ENCODE measurements around the gene LCN1.
"Not testable (repeated sequence)": the region's sequence is repeated elsewhere in the genome, so short reads cannot be mapped to it uniquely, and the experiment has no call there.

The LCN1 gene

DNA sequence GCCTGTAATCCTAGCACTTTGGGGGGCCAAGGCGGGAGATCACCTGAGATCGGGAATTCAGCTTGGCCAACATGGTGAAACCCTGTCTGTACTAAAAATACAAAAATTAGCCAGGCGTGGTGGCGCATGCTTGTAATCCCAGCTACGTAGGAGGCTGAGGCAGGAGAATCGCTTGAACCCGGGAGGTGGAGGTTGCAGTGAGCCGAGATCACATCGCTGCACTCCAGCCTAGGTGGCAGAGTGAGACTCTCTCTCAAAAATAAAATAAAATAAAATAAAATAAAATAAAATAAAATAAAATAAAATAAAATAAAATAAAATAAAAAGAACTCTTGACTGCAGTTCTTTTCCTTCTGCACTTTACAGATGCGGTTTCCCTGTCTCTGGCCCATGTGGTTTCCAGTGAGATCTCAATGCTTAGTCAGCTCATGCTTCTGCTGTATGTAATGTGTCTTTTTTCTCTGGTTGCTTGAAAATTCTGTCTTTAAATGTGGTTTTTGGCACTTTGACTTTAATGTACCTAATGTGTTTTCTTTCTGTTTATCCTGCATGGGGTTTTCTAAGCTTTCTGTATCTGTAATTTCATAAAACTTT lies 7.7 kb downstream of the LCN1 start:
- H3K4me3 ChIP-seq (ENCODE audit: low read depth, low read length); H3K79me2 ChIP-seq (ENCODE audit: control insufficient read depth, insufficient read depth, low read length, unreplicated experiment); H3K27ac ChIP-seq (ENCODE audit: low read depth, low read length); H2AFZ ChIP-seq (ENCODE audit: low read length, unreplicated experiment); H3K4me1 ChIP-seq (ENCODE audit: control insufficient read depth, insufficient read depth, low read length, unreplicated experiment); H3K36me3 ChIP-seq (ENCODE audit: insufficient read depth, low read length): not testable (repeated sequence)
- peaks cover 32% of the 10 kb centered on the region for H3K27me3 ChIP-seq (ENCODE audit: insufficient read depth, low read length)

DNA sequence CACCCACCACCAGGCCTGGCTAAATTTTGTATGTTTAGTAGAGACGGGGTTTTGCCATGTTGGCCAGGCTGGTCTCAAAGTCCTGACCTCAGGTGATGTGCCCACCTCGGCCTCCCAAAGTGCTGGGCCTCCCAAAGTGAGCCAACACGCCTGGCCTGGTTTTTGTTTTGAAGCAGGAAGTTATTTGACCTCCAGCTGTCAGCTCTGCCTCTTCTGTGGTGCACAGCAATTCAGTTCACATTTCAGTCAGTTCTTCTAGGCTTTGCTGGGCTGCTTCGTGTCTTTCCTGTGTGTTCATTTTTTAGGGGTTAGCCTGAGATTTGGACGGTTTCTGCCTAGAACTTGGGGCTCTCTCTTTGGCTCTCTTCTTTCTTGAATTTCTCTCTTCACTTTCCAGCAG lies 8.9 kb downstream of the LCN1 start:
- Histone ChIP-seq H3K36me3 (ENCODE audit: insufficient read depth, low read length) (no peaks in the 10 kb centered on the region), H3K27me3 (ENCODE audit: insufficient read depth, low read length) (peaks cover 41% of the 10 kb centered on the region), H3K79me2 (ENCODE audit: control insufficient read depth, insufficient read depth, low read length, unreplicated experiment) (no peaks in the 10 kb centered on the region), H2AFZ (ENCODE audit: low read length, unreplicated experiment) (no peak overlapping the region), H3K4me3 (ENCODE audit: low read depth, low read length) (no peak overlapping the region), H3K4me1 (ENCODE audit: control insufficient read depth, insufficient read depth, low read length, unreplicated experiment) (no peaks in the 10 kb centered on the region), H3K27ac (ENCODE audit: low read depth, low read length) (no peak overlapping the region)

DNA sequence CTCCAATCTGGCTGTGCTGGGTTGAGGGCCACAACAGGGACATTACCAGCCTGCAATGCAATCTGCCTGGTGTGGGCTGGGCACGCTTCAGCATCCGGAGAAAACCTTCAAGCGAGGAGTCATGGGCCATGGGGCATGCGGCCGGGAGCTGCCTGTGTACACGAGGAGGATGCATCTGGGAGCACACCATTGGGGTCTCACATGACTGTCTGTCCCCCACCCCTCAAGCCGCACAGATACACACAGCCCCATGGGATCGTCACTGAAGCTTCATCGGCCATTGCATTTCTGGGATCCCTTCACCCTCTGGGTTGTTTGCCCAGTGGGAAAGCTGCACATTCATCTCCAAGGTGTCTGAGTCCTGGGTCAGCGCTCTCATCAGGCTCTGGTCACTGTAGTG lies 9.9 kb downstream of the LCN1 start:
- H3K27ac ChIP-seq (ENCODE audit: low read depth, low read length): no peak overlapping the region
- H3K36me3 ChIP-seq (ENCODE audit: insufficient read depth, low read length): no peaks in the 10 kb centered on the region
- H3K79me2 ChIP-seq (ENCODE audit: control insufficient read depth, insufficient read depth, low read length, unreplicated experiment): no peaks in the 10 kb centered on the region
- no peak overlapping the region for H2AFZ ChIP-seq (ENCODE audit: low read length, unreplicated experiment)
- H3K4me1 ChIP-seq (ENCODE audit: control insufficient read depth, insufficient read depth, low read length, unreplicated experiment): no peaks in the 10 kb centered on the region
- H3K4me3 ChIP-seq (ENCODE audit: low read depth, low read length): no peak overlapping the region
- peaks cover 41% of the 10 kb centered on the region for H3K27me3 ChIP-seq (ENCODE audit: insufficient read depth, low read length)

DNA sequence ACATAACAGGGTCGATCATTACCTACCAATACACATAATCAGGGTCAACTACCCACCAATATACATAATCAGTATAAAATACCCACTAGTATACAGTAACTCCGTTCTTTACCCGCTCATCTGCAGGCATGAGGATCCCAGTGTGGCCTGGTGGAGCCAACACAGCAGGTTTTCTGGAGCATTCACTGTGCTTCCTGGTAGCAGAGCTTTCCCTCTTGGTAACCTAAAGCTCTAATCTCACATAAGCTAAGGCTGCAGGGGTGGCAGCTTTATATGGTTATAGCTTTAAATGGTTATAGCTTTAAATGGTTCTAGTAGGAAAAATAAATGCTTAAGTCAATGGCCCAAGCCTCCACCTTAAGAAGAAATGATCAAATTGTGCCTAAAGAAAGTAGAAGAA lies 11.9 kb downstream of the LCN1 start:
- H3K36me3 ChIP-seq (ENCODE audit: insufficient read depth, low read length): no peaks in the 10 kb centered on the region
- H2AFZ ChIP-seq (ENCODE audit: low read length, unreplicated experiment): no peak overlapping the region
- no peak overlapping the region for H3K4me3 ChIP-seq (ENCODE audit: low read depth, low read length)
- peaks cover 59% of the 10 kb centered on the region for H3K27me3 ChIP-seq (ENCODE audit: insufficient read depth, low read length)
- H3K27ac ChIP-seq (ENCODE audit: low read depth, low read length): no peak overlapping the region
- H3K4me1 ChIP-seq (ENCODE audit: control insufficient read depth, insufficient read depth, low read length, unreplicated experiment): peaks cover 3% of the 10 kb centered on the region
- no peaks in the 10 kb centered on the region for H3K79me2 ChIP-seq (ENCODE audit: control insufficient read depth, insufficient read depth, low read length, unreplicated experiment)

DNA sequence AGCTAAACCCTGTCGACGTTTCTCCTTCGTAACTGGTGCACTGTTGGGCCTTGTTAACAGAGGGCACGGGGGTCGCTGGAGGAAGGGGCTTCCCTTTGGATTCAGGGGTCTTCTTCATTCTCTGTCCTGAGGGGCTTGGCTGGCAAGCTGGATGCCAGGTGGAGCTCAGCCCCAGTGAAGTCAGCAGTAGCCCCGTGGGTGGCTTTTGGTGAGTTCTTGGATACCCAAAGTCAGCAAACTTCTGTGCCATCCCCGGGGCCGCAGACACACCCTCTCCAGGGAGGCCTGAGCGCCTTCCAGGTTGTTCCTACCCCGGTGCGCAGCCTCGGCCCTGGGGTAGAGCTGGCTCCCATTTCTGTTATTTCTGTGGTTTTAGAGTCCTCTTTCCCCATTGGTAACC lies 12.4 kb downstream of the LCN1 start:
- peaks cover 64% of the 10 kb centered on the region for H3K27me3 ChIP-seq (ENCODE audit: insufficient read depth, low read length)
- H3K36me3 ChIP-seq (ENCODE audit: insufficient read depth, low read length): no peaks in the 10 kb centered on the region
- H3K4me1 ChIP-seq (ENCODE audit: control insufficient read depth, insufficient read depth, low read length, unreplicated experiment): peaks cover 3% of the 10 kb centered on the region
- no peak overlapping the region for H3K4me3 ChIP-seq (ENCODE audit: low read depth, low read length)
- H3K79me2 ChIP-seq (ENCODE audit: control insufficient read depth, insufficient read depth, low read length, unreplicated experiment): no peaks in the 10 kb centered on the region
- no peak overlapping the region for H2AFZ ChIP-seq (ENCODE audit: low read length, unreplicated experiment)
- H3K27ac ChIP-seq (ENCODE audit: low read depth, low read length): no peak overlapping the region

DNA sequence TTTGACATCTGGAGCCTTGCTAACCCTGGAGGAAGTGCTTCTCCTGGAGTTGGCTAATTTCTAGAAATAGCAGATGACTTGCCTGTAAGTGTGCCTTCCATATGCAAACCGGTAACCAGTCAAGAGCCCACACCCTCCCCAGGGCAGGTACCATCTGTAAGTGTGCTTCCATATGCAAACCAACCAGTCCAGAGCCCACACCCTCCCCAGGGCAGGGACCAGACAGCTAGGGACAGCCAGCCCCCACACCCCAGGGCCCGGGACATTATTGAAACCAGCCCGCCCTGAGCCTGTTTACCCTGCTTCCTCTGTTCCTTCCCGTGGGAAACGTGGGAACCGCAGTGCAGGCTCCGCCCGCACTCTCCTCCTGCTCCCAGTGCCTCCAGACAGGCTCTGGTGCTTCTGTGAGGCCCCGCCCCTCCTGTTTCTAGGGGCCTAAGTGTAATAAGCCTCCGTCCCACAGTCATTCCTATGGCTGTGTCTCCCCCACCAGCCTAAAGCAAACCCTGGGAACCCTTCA lies 13.0 kb downstream of the LCN1 start:
- not testable (repeated sequence) for H3K79me2 ChIP-seq (ENCODE audit: control insufficient read depth, insufficient read depth, low read length, unreplicated experiment); H3K4me1 ChIP-seq (ENCODE audit: control insufficient read depth, insufficient read depth, low read length, unreplicated experiment); H2AFZ ChIP-seq (ENCODE audit: low read length, unreplicated experiment); H3K4me3 ChIP-seq (ENCODE audit: low read depth, low read length); H3K27ac ChIP-seq (ENCODE audit: low read depth, low read length); H3K36me3 ChIP-seq (ENCODE audit: insufficient read depth, low read length)
- H3K27me3 ChIP-seq (ENCODE audit: insufficient read depth, low read length): peaks cover 68% of the 10 kb centered on the region

DNA sequence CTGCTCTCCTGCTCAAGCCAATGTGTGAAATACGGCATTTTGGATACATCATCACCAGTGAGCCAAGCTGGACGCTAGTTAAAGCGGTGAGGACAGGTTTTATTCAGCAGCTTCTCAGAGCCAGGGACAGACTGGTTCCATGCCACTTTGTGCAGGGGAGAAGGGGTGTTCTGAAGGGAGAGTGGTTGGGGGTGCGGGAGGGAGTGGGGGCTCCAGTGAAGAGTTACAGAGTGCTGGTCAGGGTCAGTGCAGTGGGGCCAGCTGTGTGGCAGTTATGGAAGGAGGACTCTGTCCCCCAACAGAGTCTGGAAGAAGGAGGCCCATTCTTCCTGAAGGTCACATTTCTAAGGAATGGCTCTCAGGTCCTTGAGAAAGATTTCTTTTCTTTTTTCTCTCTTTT lies 13.6 kb downstream of the LCN1 start:
- H3K4me1 ChIP-seq (ENCODE audit: control insufficient read depth, insufficient read depth, low read length, unreplicated experiment); H3K79me2 ChIP-seq (ENCODE audit: control insufficient read depth, insufficient read depth, low read length, unreplicated experiment); H3K27ac ChIP-seq (ENCODE audit: low read depth, low read length); H2AFZ ChIP-seq (ENCODE audit: low read length, unreplicated experiment); H3K36me3 ChIP-seq (ENCODE audit: insufficient read depth, low read length); H3K4me3 ChIP-seq (ENCODE audit: low read depth, low read length): not testable (repeated sequence)
- H3K27me3 ChIP-seq (ENCODE audit: insufficient read depth, low read length): peaks cover 70% of the 10 kb centered on the region

DNA sequence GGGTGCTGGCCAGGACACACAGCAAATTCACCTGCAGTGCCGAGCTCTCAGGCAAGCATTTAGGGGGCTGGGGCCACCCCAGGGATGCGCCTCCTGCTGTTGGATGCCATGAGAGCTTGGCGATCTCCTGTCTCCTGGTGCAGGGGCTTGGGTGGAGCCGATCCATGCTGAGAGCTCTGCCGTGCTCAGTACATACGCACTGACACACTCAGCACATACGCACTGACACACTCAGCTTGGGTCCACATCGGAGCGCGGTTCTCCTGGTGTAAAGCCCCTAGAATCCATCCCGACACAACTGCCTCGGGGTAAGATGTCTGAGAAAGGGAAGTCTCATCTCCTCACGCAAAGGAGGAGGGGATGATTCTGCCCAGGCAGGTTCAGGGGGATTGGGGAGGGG lies 14.4 kb downstream of the LCN1 start:
- not testable (repeated sequence) for H3K36me3 ChIP-seq (ENCODE audit: insufficient read depth, low read length); H3K4me3 ChIP-seq (ENCODE audit: low read depth, low read length); H2AFZ ChIP-seq (ENCODE audit: low read length, unreplicated experiment); H3K79me2 ChIP-seq (ENCODE audit: control insufficient read depth, insufficient read depth, low read length, unreplicated experiment); H3K27ac ChIP-seq (ENCODE audit: low read depth, low read length); H3K4me1 ChIP-seq (ENCODE audit: control insufficient read depth, insufficient read depth, low read length, unreplicated experiment)
- H3K27me3 ChIP-seq (ENCODE audit: insufficient read depth, low read length): peaks cover 72% of the 10 kb centered on the region

DNA sequence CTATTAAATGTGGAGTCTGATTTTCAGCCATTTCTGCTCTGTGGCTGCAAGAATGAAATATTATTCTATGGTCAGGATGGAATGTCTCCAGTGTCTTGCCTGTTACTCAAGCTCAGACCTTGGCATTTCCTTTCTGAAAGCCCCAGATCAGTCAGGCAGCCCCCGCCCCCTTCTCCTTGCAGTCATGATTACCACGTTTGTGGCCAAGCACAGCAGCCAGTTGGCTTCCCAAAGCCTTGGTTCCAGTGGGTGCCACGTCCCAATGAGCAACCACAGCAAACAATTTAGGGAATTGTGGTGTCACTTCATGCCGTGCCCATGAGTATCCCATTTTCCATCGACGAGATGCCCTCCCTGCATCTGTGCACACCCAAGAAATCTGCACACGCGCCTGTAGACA lies 15.0 kb downstream of the LCN1 start:
- H3K79me2 ChIP-seq (ENCODE audit: control insufficient read depth, insufficient read depth, low read length, unreplicated experiment): no peaks in the 10 kb centered on the region
- H3K36me3 ChIP-seq (ENCODE audit: insufficient read depth, low read length): no peaks in the 10 kb centered on the region
- H3K4me3 ChIP-seq (ENCODE audit: low read depth, low read length): no peak overlapping the region
- H3K4me1 ChIP-seq (ENCODE audit: control insufficient read depth, insufficient read depth, low read length, unreplicated experiment): peaks cover 3% of the 10 kb centered on the region
- no peak overlapping the region for H3K27ac ChIP-seq (ENCODE audit: low read depth, low read length)
- peaks cover 72% of the 10 kb centered on the region for H3K27me3 ChIP-seq (ENCODE audit: insufficient read depth, low read length)
- no peak overlapping the region for H2AFZ ChIP-seq (ENCODE audit: low read length, unreplicated experiment)

DNA sequence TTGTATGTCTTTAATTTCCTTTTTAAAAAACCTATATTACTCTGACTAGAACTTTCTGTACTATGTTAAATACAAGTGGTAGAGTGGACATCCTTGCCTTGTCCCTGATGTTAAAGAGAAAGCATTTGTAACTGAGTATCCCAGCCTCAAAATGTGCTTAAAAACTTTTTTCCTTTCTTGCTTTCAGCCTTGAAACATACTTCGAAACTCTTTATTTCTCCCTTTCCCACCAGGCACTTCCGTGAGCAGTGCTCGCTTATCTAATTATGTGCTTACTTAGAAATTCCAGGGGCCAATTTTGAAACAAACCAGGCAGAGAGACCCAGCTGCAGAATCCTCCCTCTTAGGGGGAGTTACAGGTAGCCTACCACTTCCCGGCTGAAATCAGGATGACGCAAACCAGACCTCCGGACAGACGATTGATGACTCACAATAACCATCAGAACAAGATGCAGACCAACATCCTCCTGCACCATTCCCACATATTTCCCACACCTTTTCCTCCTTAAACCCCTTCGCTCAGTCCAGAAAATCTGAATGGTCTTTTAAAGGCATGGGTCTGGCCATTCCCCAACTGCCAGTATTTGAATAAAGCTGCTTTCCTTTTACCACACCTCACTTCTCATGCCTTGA lies 22.1 kb downstream of the LCN1 start:
- H3K27ac ChIP-seq (ENCODE audit: low read depth, low read length); H3K79me2 ChIP-seq (ENCODE audit: control insufficient read depth, insufficient read depth, low read length, unreplicated experiment); H3K4me1 ChIP-seq (ENCODE audit: control insufficient read depth, insufficient read depth, low read length, unreplicated experiment); H3K4me3 ChIP-seq (ENCODE audit: low read depth, low read length); H3K36me3 ChIP-seq (ENCODE audit: insufficient read depth, low read length); H2AFZ ChIP-seq (ENCODE audit: low read length, unreplicated experiment): not testable (repeated sequence)
- H3K27me3 ChIP-seq (ENCODE audit: insufficient read depth, low read length): peaks cover 46% of the 10 kb centered on the region

DNA sequence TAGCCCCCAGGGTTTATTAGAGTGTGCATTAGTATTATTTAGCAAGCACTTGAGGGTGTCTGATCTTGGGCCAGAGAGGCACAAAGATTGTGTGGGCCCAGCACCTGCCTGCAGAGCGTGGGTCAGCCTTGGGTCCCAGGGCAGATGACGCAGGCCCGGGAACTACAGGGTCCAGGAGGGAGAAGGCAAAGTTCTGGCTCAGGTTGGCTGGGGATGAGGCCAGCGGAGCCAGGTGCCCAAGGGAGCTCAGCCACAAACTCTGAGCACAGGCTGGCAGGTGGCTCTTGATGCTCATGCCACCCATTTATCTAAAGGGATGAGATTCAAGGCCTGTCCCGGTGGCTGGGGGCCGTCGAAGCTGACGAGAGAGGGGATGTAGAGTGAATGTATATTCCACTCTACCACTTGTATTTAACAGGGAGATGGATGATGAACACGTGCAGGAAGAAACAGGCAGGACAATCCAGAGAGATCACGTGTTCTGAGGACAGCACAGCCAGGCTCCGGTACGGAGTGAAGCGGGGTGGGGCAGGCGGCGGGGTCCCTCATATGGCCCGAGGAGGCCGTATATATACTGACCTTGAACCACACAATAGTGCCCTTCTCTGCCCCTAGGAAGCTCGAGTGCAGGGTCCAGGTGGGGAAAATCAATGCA lies 23.9 kb downstream of the LCN1 start:
- H3K4me1 ChIP-seq (ENCODE audit: control insufficient read depth, insufficient read depth, low read length, unreplicated experiment): peaks cover 7% of the 10 kb centered on the region
- no peaks in the 10 kb centered on the region for H3K79me2 ChIP-seq (ENCODE audit: control insufficient read depth, insufficient read depth, low read length, unreplicated experiment)
- H3K4me3 ChIP-seq (ENCODE audit: low read depth, low read length): no peak overlapping the region
- H3K36me3 ChIP-seq (ENCODE audit: insufficient read depth, low read length): no peaks in the 10 kb centered on the region
- no peak overlapping the region for H2AFZ ChIP-seq (ENCODE audit: low read length, unreplicated experiment)
- H3K27ac ChIP-seq (ENCODE audit: low read depth, low read length): no peak overlapping the region
- peaks cover 29% of the 10 kb centered on the region for H3K27me3 ChIP-seq (ENCODE audit: insufficient read depth, low read length)
